ENCODE measurements around the gene IZUMO1. TPM values are rescaled to one million over a fixed set of nuclear protein-coding genes. Genes with fewer than 3 reads are reported as not detected.

Gene IZUMO1
- total and polyA plus RNA-seq, 2 of the 8 experiments (the other 6 are each of a cell fraction or from before 2014, with no cell fraction given), result 0.33 to 1.8 TPM

GRCh38 chr19:48749571-48750198 is 3.0 kb upstream of the IZUMO1 start:
- WGBS, 2 experiments (ENCODE audit: extremely low coverage in 1 of 2, insufficient coverage in 1 of 2, insufficient read length in 1 of 2, insufficient replicate concordance in 2 of 2, low coverage in 1 of 2, low lambda C conversion rate in 2 of 2, missing lambda C conversion rate in 1 of 2), result 87% methylated on average over 4 of the region's 4 CpGs; no CpG with 5 or more reads in 1 of the 2 experiments
- Histone ChIP-seq H3K79me2 (ENCODE audit: control insufficient read depth in 1 of 2, insufficient read depth in 2 of 2, low read length in 2 of 2) (peaks cover 3 to 27% of the 10 kb centered on the region in 2 experiments; a peak in 3 of 4 replicates), H3K56ac (replicated peaks; ENCODE audit: insufficient read length, low read depth, low read length) (no peak overlapping the region), H3K36me3 (ENCODE audit: control insufficient read depth in 2 of 4, insufficient read depth in 4 of 4, low read length in 3 of 4) (peaks cover 11 to 30% (median 15%) of the 10 kb centered on the region in 4 experiments), H3K4me2 (ENCODE audit: insufficient read depth in 1 of 2, low read depth in 2 of 2, low read length in 2 of 2) (no peak overlapping the region; a peak in 1 of 4 replicates), H4K8ac (ENCODE audit: extremely low read depth, insufficient read depth, low read length) (no peak overlapping the region), H4K5ac (ENCODE audit: insufficient read length, low read depth, low read length) (no peak overlapping the region), H3K23ac (ENCODE audit: insufficient read length) (no peak overlapping the region), H2BK5ac (ENCODE audit: low read depth, low read length) (no peak overlapping the region), H3K27me3 (replicated peaks in 1 of 4; ENCODE audit: control insufficient read depth in 3 of 4, extremely low read depth in 1 of 4, insufficient read depth in 3 of 4, low read length in 3 of 4) (no peaks in the 10 kb centered on the region), H4K20me1 (replicated peaks in 1 of 2; ENCODE audit: control insufficient read depth in 1 of 2, insufficient read depth in 2 of 2, low read length in 2 of 2) (peaks cover 3 to 7% of the 10 kb centered on the region in 2 experiments), H4K91ac (replicated peaks; ENCODE audit: insufficient read length, low read length) (no peak overlapping the region), H3K9me3 (ENCODE audit: insufficient read depth in 2 of 2, low read depth in 1 of 2, low read length in 1 of 2) (no peaks in the 10 kb centered on the region), H3K79me1 (ENCODE audit: low read depth, low read length) (peaks cover 14% of the 10 kb centered on the region), H3K18ac (ENCODE audit: extremely low read depth, low read length) (no peak overlapping the region), H2AK5ac (ENCODE audit: low read depth, low read length) (no peak overlapping the region), H3K23me2 (ENCODE audit: low read depth, low read length) (peaks cover 15% of the 10 kb centered on the region), H3K14ac (ENCODE audit: insufficient read length) (no peak overlapping the region), H2BK20ac (ENCODE audit: low read length) (no peak overlapping the region), H3K9ac (replicated peaks in 1 of 4; ENCODE audit: extremely low read depth in 1 of 4, low read depth in 3 of 4, low read length in 3 of 4) (no peak overlapping the region), H2BK15ac (ENCODE audit: low read length) (no peak overlapping the region), H3K27ac (ENCODE audit: low read depth, low read length) (no peak overlapping the region), H3K4me3 (ENCODE audit: extremely low read depth in 1 of 4, insufficient read depth in 2 of 4, low read depth in 3 of 4, low read length in 4 of 4) (no peak overlapping the region), H2AFZ (ENCODE audit: low read length) (no peak overlapping the region), H3K4me1 (replicated peaks in 1 of 4; ENCODE audit: control insufficient read depth in 3 of 4, insufficient read depth in 4 of 4, low read length in 3 of 4) (peaks cover 8 to 11% (median 10%) of the 10 kb centered on the region in 4 experiments), H3K4ac (replicated peaks; ENCODE audit: insufficient read length, low read depth, low read length) (no peak overlapping the region), H2BK12ac (ENCODE audit: low read depth, low read length) (no peak overlapping the region), H2BK120ac (replicated peaks; ENCODE audit: low read depth, low read length) (no peak overlapping the region)
- FAIRE-seq (no peak), DNase-seq (ENCODE audit: low read depth in 1 of 2, low spot score in 2 of 2) (no peak)
- POLR2A ChIA-PET (ENCODE audit: partially characterized antibody), result interaction anchor here (1.5 to 5.6 kb wide), 4 partner anchors 9 to 53 kb away, joined by 9 to 30 read pairs (median 10); partner anchors contain the start of gene FUT2
- CTCF ChIA-PET (ENCODE audit: partially characterized antibody), result no interaction called here
- TF ChIP-seq E2F6 (IDR thresholded peaks at IDR 0.05) (no peak), TBP (IDR thresholded peaks at IDR 0.05; ENCODE audit: low read depth, low read length) (no peak), NRF1 (IDR thresholded peaks at IDR 0.05; ENCODE audit: low read depth, low read length) (no peak), POU5F1 (IDR thresholded peaks at IDR 0.05; ENCODE audit: low read depth, low read length) (no peak), HDAC6 (IDR thresholded peaks at IDR 0.05; ENCODE audit: low read depth, low read length) (no peak), SP2 (IDR thresholded peaks at IDR 0.05; ENCODE audit: low read length) (no peak), GTF2F1 (IDR thresholded peaks at IDR 0.05; ENCODE audit: borderline replicate concordance, low read depth, low read length) (no peak), ASH2L (IDR thresholded peaks at IDR 0.05; ENCODE audit: low read length) (no peak), EP300 (IDR thresholded peaks at IDR 0.05; ENCODE audit: borderline replicate concordance in 1 of 2, low read depth in 2 of 2, low read length in 2 of 2) (no peak), EGR1 (IDR thresholded peaks at IDR 0.05; ENCODE audit: borderline replicate concordance, low read depth, low read length) (no peak), KDM1A (IDR thresholded peaks at IDR 0.05; ENCODE audit: borderline replicate concordance, low read length) (no peak), USF2 (IDR thresholded peaks at IDR 0.05; ENCODE audit: low read length) (no peak)
